ENCODE results near the gene OR8B4.
"Not testable (repeated sequence)": the region's sequence is repeated elsewhere in the genome, so short reads cannot be mapped to it uniquely, and the experiment has no call there.

OR8B4 gene

GRCh38 chr11:124424384-124424921 is at the start of gene OR8B4:
Gene OR8B4 (minus strand): TSS chr11:124424871. CDS start chr11:124424871, 0 bp downstream.
- DNase-seq, result no peak

- no peak for DNase-seq
These were observed 49.4 kb upstream of the OR8B4 start for GRCh38 chr11:124474079-124474478.

- no peak for DNase-seq
These were observed 48.8 kb upstream of the OR8B4 start for GRCh38 chr11:124473476-124473875.

- no peak for DNase-seq
These were observed 46.0 kb upstream of the OR8B4 start for GRCh38 chr11:124470561-124471227.

- no peak for DNase-seq
These were observed 42.8 kb upstream of the OR8B4 start for GRCh38 chr11:124467381-124467927.

- no peak for DNase-seq
These were observed 40.7 kb upstream of the OR8B4 start for GRCh38 chr11:124465368-124465767.

- DNase-seq, result no peak
These were observed 39.3 kb upstream of the OR8B4 start for GRCh38 chr11:124463990-124464389.

GRCh38 chr11:124463324-124463723 is 38.7 kb upstream of the OR8B4 start:
- no peak for DNase-seq

- no peak for DNase-seq
These were observed 35.8 kb upstream of the OR8B4 start for GRCh38 chr11:124460459-124460858.

- DNase-seq, result not testable (repeated sequence)
These were observed 34.7 kb upstream of the OR8B4 start for GRCh38 chr11:124459379-124459778.

GRCh38 chr11:124454552-124454951 is 29.9 kb upstream of the OR8B4 start:
- no peak for DNase-seq

- DNase-seq, result no peak
These were observed 22.2 kb upstream of the OR8B4 start for GRCh38 chr11:124446916-124447315.

- no peak for DNase-seq
These were observed 21.0 kb upstream of the OR8B4 start, which contains the start of gene OR8B8 for GRCh38 chr11:124445646-124446150. Gene OR8B8 (minus strand): TSS chr11:124445696. CDS start chr11:124441085, 4,611 bp downstream.

GRCh38 chr11:124442847-124443246 is 18.2 kb upstream of the OR8B4 start:
- DNase-seq, result no peak

- DNase-seq, result no peak
These were observed 17.8 kb upstream of the OR8B4 start for GRCh38 chr11:124442442-124442841.

- no peak for DNase-seq
These were observed 16.8 kb upstream of the OR8B4 start for GRCh38 chr11:124441519-124441918.

- no peak for DNase-seq
These were observed 16.4 kb upstream of the OR8B4 start for GRCh38 chr11:124441081-124441480.

- DNase-seq, result no peak
These were observed 15.9 kb upstream of the OR8B4 start for GRCh38 chr11:124440608-124441007.

GRCh38 chr11:124434699-124435098 is 10.0 kb upstream of the OR8B4 start:
- DNase-seq, result no peak

GRCh38 chr11:124429599-124429998 is 4.9 kb upstream of the OR8B4 start:
- DNase-seq, result no peak

- no peak for DNase-seq
These were observed 3.6 kb downstream of the OR8B4 start for GRCh38 chr11:124421043-124421442.

GRCh38 chr11:124415356-124415923 is 9.2 kb downstream of the OR8B4 start:
- DNase-seq, result no peak

- no peak for DNase-seq
These were observed 14.8 kb downstream of the OR8B4 start for GRCh38 chr11:124409906-124410305.

- no peak for DNase-seq
These were observed 19.1 kb downstream of the OR8B4 start for GRCh38 chr11:124405581-124405980.

All from NK-92 treated with Interleukin-12 subunit alpha and Interleukin-12 subunit beta, amount 100 ng/mL, for 24 hours (cell line).